Cardiac muscle cell (in vitro differentiated cells and primary cell): ENCODE data around the gene PTPRT. TPM values are rescaled to one million over a fixed set of nuclear protein-coding genes. Genes with fewer than 3 reads are reported as not detected.

ENCODE experiments used
- DNase-seq, 2 donors: peaks; one replicate each; pipeline versions ENCODE4 v3.0.0 to v3.0.0-alpha.2; 2010 to 2017; ENCODE audit warnings: low read depth in 1 of 2, low spot score in 1 of 2
- H3K27ac ChIP-seq: fragments of 200-600 bp; sonication (generic); 2 replicates; pipeline ENCODE4 v1.5.1; 2016
- H3K27me3 ChIP-seq: fragments of 200-600 bp; sonication (generic); 2 replicates; pipeline ENCODE4 v1.6.0; 2016; ENCODE audit warnings: control low read depth
- H3K36me3 ChIP-seq: fragments of 200-600 bp; sonication (generic); 2 replicates; pipeline ENCODE4 v1.5.1; 2016; ENCODE audit warnings: control low read depth
- H3K4me1 ChIP-seq: fragments of 200-600 bp; sonication (generic); 2 replicates; pipeline ENCODE4 v1.8.1; 2017; ENCODE audit warnings: low read depth, mild to moderate bottlenecking, mixed run types
- H3K4me3 ChIP-seq: fragments of 200-600 bp; sonication (generic); 2 replicates; pipeline ENCODE4 v1.5.1; 2016; ENCODE audit warnings: mild to moderate bottlenecking
- H3K9me3 ChIP-seq: fragments of 200-600 bp; sonication (generic); 2 replicates; pipeline ENCODE4 v1.5.1; 2017; ENCODE audit warnings: low read depth, mild to moderate bottlenecking, control low read depth
- CTCF ChIP-seq: IDR thresholded peaks from 2 replicates; pipeline ENCODE4 v1.5.1; 2012; ENCODE audit warnings: low read depth, mild to moderate bottlenecking, low read length
- polyA plus RNA-seq: library from polyadenylated mRNA; unstranded; fragments of >200 nt; fragmentation: Nextera tagmentation; extraction: Ambion mirVana; gene quantifications from 2 replicates; pipeline ENCODE4 v1.2.1, GENCODE V29; 2016
- total RNA-seq: library from RNA; depleted of rRNA; stranded (reverse); fragments of >200 nt; gene quantifications from 2 replicates; pipeline ENCODE4 v1.2.3, GENCODE V29; 2016

PTPRT gene
- total and polyA plus RNA-seq, 2 experiments from 2014 or later, result 0.30 to 1.4 TPM

GRCh38 chr20:42988319-42988718 is 201.4 kb downstream of the PTPRT start:
- no peak overlapping the region for H3K27ac ChIP-seq
- H3K27me3 ChIP-seq, result no peaks in the 10 kb centered on the region
- H3K36me3 ChIP-seq, result no peaks in the 10 kb centered on the region
- no peak for TF ChIP-seq CTCF
- H3K4me1 ChIP-seq, result no peaks in the 10 kb centered on the region
- H3K4me3 ChIP-seq, result no peak overlapping the region
- DNase-seq, result no peak
- H3K9me3 ChIP-seq, result no peaks in the 10 kb centered on the region

GRCh38 chr20:42987376-42988114 is 202.2 kb downstream of the PTPRT start:
- Histone ChIP-seq H3K36me3 (no peaks in the 10 kb centered on the region), H3K9me3 (no peaks in the 10 kb centered on the region), H3K27ac (no peak overlapping the region), H3K4me3 (no peak overlapping the region), H3K4me1 (no peaks in the 10 kb centered on the region), H3K27me3 (no peaks in the 10 kb centered on the region)
- no peak for TF ChIP-seq CTCF
- no peak for DNase-seq

GRCh38 chr20:42986143-42986773 is 203.4 kb downstream of the PTPRT start:
- Histone ChIP-seq H3K4me1 (no peaks in the 10 kb centered on the region), H3K27me3 (no peaks in the 10 kb centered on the region), H3K9me3 (no peaks in the 10 kb centered on the region), H3K36me3 (no peaks in the 10 kb centered on the region), H3K4me3 (no peak overlapping the region), H3K27ac (no peak overlapping the region)
- TF ChIP-seq CTCF, result no peak
- no peak for DNase-seq

- Histone ChIP-seq H3K9me3 (no peaks in the 10 kb centered on the region), H3K27me3 (no peaks in the 10 kb centered on the region), H3K27ac (no peak overlapping the region), H3K4me1 (no peaks in the 10 kb centered on the region), H3K4me3 (no peak overlapping the region), H3K36me3 (no peaks in the 10 kb centered on the region)
- DNase-seq, result no peak
- TF ChIP-seq CTCF, result no peak
Observed at GRCh38 chr20:42985628-42986027, 204.1 kb downstream of the PTPRT start.

GRCh38 chr20:42982218-42982617 is 207.5 kb downstream of the PTPRT start:
- no peak for DNase-seq
- Histone ChIP-seq H3K36me3 (no peaks in the 10 kb centered on the region), H3K27me3 (no peaks in the 10 kb centered on the region), H3K9me3 (no peaks in the 10 kb centered on the region), H3K4me3 (no peak overlapping the region), H3K4me1 (no peaks in the 10 kb centered on the region), H3K27ac (no peak overlapping the region)
- no peak for TF ChIP-seq CTCF
